MCF 10A (cell line): ENCODE results near the gene PROX2. TPM values are rescaled to one million over a fixed set of nuclear protein-coding genes. Genes with fewer than 3 reads are reported as not detected.

Source experiments
- BruUV-seq: library from RNA; stranded (reverse); fragments of 400-500 nt; replicated peaks from 2 replicates; lab custom pipeline; 2021; lab: Mats Ljungman, UMichigan
- CTCF ChIA-PET: fragments of 300-600 bp; sonication (Branson Sonifier 250); formaldehyde crosslinking; extraction: SDS; loops from one replicate; lab custom pipeline; 2021; ENCODE audit warnings: antibody characterized with exemption, inconsistent platforms; lab: Yijun Ruan, JAX
- POLR2A ChIA-PET: fragments of 300-600, 350-650 bp; sonication (Branson Sonifier 250); formaldehyde crosslinking; extraction: SDS; loops from one replicate; lab custom pipeline; 2020; ENCODE audit warnings: antibody characterized with exemption, inconsistent platforms; lab: Yijun Ruan, JAX
- DNase-seq: peaks from one replicate; pipeline ENCODE4 v3.0.0-alpha.2; 2018; ENCODE audit not compliant: unreplicated experiment
- H3K27ac Mint-ChIP-seq: one replicate; pipeline ENCODE4 v1.8.0; 2022; ENCODE audit warnings: mild to moderate bottlenecking, low read depth, mixed read lengths; ENCODE audit not compliant: unreplicated experiment
- H3K27me3 Mint-ChIP-seq: one replicate; pipeline ENCODE4 v1.8.0; 2022; ENCODE audit warnings: mixed read lengths; ENCODE audit not compliant: insufficient read depth, unreplicated experiment
- H3K36me3 Mint-ChIP-seq: one replicate; pipeline ENCODE4 v1.8.0; 2022; ENCODE audit warnings: mild to moderate bottlenecking, moderate library complexity, mixed read lengths; ENCODE audit not compliant: insufficient read depth, unreplicated experiment
- H3K4me1 Mint-ChIP-seq: one replicate; pipeline ENCODE4 v1.8.0; 2022; ENCODE audit warnings: mixed read lengths; ENCODE audit not compliant: insufficient read depth, unreplicated experiment
- H3K4me3 Mint-ChIP-seq: one replicate; pipeline ENCODE4 v1.8.0; 2022; ENCODE audit warnings: mild to moderate bottlenecking, moderate library complexity, mixed read lengths; ENCODE audit not compliant: unreplicated experiment
- H3K9me3 Mint-ChIP-seq: one replicate; pipeline ENCODE4 v1.8.0; 2022; ENCODE audit warnings: mixed read lengths; ENCODE audit not compliant: unreplicated experiment
- intact Hi-C: fragments of 100-400 bp; cut with micrococcal nuclease; formaldehyde crosslinking; loops from 2 replicates; pipeline ENCODE4 v1.14.1; 2022
- total RNA-seq: library from RNA; stranded (reverse); gene quantifications from 2 replicates; pipeline ENCODE4 v1.2.3, GENCODE V29; 2022
- TF ChIP-seq, protein P1 (sequence below): fragments of 200-600 bp; IDR thresholded peaks from one replicate; pipeline ENCODE4 v1.8.0; 2022; ENCODE audit warnings: antibody characterized with exemption, mild to moderate bottlenecking; ENCODE audit not compliant: unreplicated experiment

PROX2 gene
- total RNA-seq, 1 experiment from 2014 or later = not detected

DNA sequence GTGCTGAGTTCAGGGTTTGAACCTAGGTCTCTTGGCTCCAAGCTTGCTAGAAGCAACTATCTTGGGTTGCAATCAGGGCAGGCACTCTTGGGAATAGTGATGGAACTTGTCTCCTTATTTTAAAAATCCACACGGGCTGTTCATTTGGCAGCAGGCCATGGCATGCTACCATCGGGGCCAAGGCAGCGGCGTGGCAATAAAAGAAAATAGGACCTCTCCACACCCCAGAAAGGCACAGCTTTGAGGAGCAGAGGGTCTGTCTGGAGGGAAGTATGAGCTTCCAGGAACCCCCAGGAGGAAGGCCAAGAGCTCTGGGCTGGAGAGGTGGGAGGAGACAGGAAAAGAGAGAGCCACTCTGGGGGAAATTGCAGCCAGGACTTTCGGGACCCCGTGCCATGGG is 31.8 kb upstream of the PROX2 start:
- DNase-seq = no peak
- ChIA-PET POLR2A (interaction anchor here (0.7 to 1.9 kb wide), 3 partner anchors 25 to 103 kb away, joined by 3 to 6 read pairs (median 6); partner anchors contain the start of gene DLST), CTCF (interaction anchor here (0.6 to 7.4 kb wide), 10 partner anchors 14 to 579 kb away, joined by 3 to 182 read pairs (median 4); no protein-coding TSS in a partner anchor)
- TF ChIP-seq, protein P1, sequence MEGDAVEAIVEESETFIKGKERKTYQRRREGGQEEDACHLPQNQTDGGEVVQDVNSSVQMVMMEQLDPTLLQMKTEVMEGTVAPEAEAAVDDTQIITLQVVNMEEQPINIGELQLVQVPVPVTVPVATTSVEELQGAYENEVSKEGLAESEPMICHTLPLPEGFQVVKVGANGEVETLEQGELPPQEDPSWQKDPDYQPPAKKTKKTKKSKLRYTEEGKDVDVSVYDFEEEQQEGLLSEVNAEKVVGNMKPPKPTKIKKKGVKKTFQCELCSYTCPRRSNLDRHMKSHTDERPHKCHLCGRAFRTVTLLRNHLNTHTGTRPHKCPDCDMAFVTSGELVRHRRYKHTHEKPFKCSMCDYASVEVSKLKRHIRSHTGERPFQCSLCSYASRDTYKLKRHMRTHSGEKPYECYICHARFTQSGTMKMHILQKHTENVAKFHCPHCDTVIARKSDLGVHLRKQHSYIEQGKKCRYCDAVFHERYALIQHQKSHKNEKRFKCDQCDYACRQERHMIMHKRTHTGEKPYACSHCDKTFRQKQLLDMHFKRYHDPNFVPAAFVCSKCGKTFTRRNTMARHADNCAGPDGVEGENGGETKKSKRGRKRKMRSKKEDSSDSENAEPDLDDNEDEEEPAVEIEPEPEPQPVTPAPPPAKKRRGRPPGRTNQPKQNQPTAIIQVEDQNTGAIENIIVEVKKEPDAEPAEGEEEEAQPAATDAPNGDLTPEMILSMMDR = no peak
- no peak overlapping the region for H3K27ac Mint-ChIP-seq
- BruUV-seq = no TSS peak
- H3K36me3 Mint-ChIP-seq = peaks cover 31% of the 10 kb centered on the region
- H3K4me1 Mint-ChIP-seq = peaks cover 10% of the 10 kb centered on the region
- H3K4me3 Mint-ChIP-seq = no peak overlapping the region
- intact Hi-C loops = no loop called here
- no peaks in the 10 kb centered on the region for H3K9me3 Mint-ChIP-seq
- H3K27me3 Mint-ChIP-seq = no peaks in the 10 kb centered on the region

DNA sequence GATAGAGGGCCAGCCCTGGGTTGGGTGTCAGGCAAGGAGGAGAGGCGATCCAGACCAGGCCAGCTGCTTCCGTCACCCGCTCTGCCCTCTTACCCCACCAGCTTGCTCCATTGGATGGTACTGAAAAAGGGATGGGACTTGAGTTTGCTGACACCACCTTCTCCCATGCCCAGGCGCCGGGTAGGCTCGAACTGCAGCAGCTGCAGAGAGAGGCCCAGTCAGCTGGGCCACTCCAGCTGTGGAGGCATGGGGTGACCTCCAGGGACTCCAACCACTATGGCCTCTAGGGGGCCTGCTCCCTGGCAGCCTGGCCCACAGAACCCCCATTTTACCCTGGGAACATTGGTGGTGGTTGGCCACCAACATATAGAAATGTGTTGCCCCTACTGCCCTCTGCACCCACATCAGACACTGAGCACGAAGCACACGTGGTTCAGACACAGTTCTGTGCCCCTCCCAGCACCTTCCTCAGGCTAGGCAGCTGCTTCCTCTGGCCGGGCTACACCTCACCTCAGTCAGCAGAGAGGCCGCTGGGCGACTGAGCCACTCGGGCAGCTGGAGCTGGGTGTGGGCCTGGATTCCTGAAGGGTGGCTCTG is 31.1 kb upstream of the PROX2 start:
- no peaks in the 10 kb centered on the region for H3K9me3 Mint-ChIP-seq
- ChIA-PET POLR2A (interaction anchor here (1.9 to 3.8 kb wide), 3 partner anchors 25 to 50 kb away, joined by 6 to 32 read pairs (median 26); partner anchors contain the start of gene DLST), CTCF (interaction anchor here (0.6 to 7.4 kb wide), 14 partner anchors 14 to 418 kb away, joined by 3 to 182 read pairs (median 5); partner anchors contain the start of gene PROX2)
- BruUV-seq = no TSS peak
- H3K36me3 Mint-ChIP-seq = peaks cover 38% of the 10 kb centered on the region
- H3K4me3 Mint-ChIP-seq = no peak overlapping the region
- peaks cover 7% of the 10 kb centered on the region for H3K4me1 Mint-ChIP-seq
- TF ChIP-seq, protein P1 = no peak
- intact Hi-C loops = loop anchor here (1.0 kb wide), 1 partner anchor 29 kb away; no protein-coding TSS in a partner anchor
- H3K27ac Mint-ChIP-seq = no peak overlapping the region
- no peaks in the 10 kb centered on the region for H3K27me3 Mint-ChIP-seq
- no peak for DNase-seq

DNA sequence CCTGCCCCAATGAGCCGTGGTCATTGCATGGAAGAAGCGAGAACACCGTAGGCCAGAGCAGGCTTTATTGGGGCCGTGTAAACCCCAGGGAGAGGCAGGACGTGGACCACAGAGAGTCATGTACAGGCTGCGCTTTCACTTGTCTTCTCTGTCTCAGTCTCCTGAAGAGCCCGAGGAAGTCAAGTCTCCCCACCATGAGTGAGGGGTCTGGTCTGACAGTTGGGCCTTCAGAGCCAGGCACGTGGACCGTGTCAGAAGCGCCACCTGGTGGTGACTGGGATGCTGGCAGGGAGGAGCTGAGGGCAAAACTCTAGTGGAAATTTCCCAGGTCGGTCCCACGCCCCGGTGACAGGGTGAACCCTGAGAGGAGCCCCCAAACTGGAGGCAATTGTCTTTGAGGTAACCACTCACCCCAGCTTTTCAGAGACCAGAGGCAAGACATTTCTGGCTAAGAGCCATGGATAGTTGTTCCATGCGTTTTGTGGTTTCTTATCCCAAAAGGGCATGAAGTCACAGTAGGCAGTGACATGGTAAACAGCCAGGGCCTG is 29.7 kb upstream of the PROX2 start:
- no TSS peak for BruUV-seq
- TF ChIP-seq, protein P1 = peak; percentile 83
- no peak overlapping the region for H3K27ac Mint-ChIP-seq
- intact Hi-C loops = loop anchor here (1.0 to 2.0 kb wide), 4 partner anchors 17 to 296 kb away; no protein-coding TSS in a partner anchor
- no peaks in the 10 kb centered on the region for H3K4me1 Mint-ChIP-seq
- DNase-seq = peak; percentile 59
- ChIA-PET CTCF (interaction anchor here (0.5 to 7.4 kb wide), 37 partner anchors 12 to 625 kb away, joined by 3 to 182 read pairs (median 4); partner anchors contain the start of genes DLST, EIF2B2, PROX2 and RPS6KL1), POLR2A (interaction anchor here (0.6 to 3.8 kb wide), 11 partner anchors 9 to 297 kb away, joined by 3 to 32 read pairs (median 3); partner anchors contain the start of genes DLST and ZC2HC1C)
- H3K36me3 Mint-ChIP-seq = peaks cover 50% of the 10 kb centered on the region
- H3K9me3 Mint-ChIP-seq = no peaks in the 10 kb centered on the region
- no peak overlapping the region for H3K4me3 Mint-ChIP-seq
- no peaks in the 10 kb centered on the region for H3K27me3 Mint-ChIP-seq
